ENCODE measurements around the gene SNX8.
"Not testable (repeated sequence)": the region's sequence is repeated elsewhere in the genome, so short reads cannot be mapped to it uniquely, and the experiment has no call there.

Gene SNX8

GRCh38 chr7:2326951-2327350, 12.7 kb upstream of the SNX8 start:
- DNase-seq = no peak

- DNase-seq = no peak
Observed at GRCh38 chr7:2325162-2325561, 10.9 kb upstream of the SNX8 start.

- no peak for DNase-seq
Observed at GRCh38 chr7:2321020-2321419, 6.8 kb upstream of the SNX8 start.

GRCh38 chr7:2317556-2318293, 3.5 kb upstream of the SNX8 start:
- DNase-seq = no peak

- DNase-seq = no peak
Observed at GRCh38 chr7:2316578-2316977, 2.3 kb upstream of the SNX8 start.

- no peak for DNase-seq
Observed at GRCh38 chr7:2315787-2316186, 1.5 kb upstream of the SNX8 start.

- DNase-seq = not testable (repeated sequence)
Observed at GRCh38 chr7:2314956-2315530, 802 bp upstream of the SNX8 start.

- no peak for DNase-seq
Observed at GRCh38 chr7:2313450-2314208, 612 bp downstream of the SNX8 start.

- no peak for DNase-seq
Observed at GRCh38 chr7:2312267-2312929, 1.8 kb downstream of the SNX8 start.

- no peak for DNase-seq
Observed at GRCh38 chr7:2309889-2310331, 4.3 kb downstream of the SNX8 start.

- DNase-seq = no peak
Observed at GRCh38 chr7:2307690-2308107, 6.5 kb downstream of the SNX8 start.

- no peak for DNase-seq
Observed at GRCh38 chr7:2306688-2307087, 7.6 kb downstream of the SNX8 start.

- not testable (repeated sequence) for DNase-seq
Observed at GRCh38 chr7:2305258-2305657, 9.0 kb downstream of the SNX8 start.

- DNase-seq = not testable (repeated sequence)
Observed at GRCh38 chr7:2303520-2303919, 10.7 kb downstream of the SNX8 start.

GRCh38 chr7:2302743-2303397, 11.4 kb downstream of the SNX8 start:
- not testable (repeated sequence) for DNase-seq

GRCh38 chr7:2301511-2301863, 12.8 kb downstream of the SNX8 start:
- no peak for DNase-seq

- no peak for DNase-seq
Observed at GRCh38 chr7:2299870-2300512, 14.2 kb downstream of the SNX8 start.

- DNase-seq = no peak
Observed at GRCh38 chr7:2299131-2299829, 15.0 kb downstream of the SNX8 start.

GRCh38 chr7:2296832-2297231, 17.4 kb downstream of the SNX8 start:
- no peak for DNase-seq

GRCh38 chr7:2295936-2296620, 18.2 kb downstream of the SNX8 start:
- no peak for DNase-seq

- DNase-seq = no peak
Observed at GRCh38 chr7:2290877-2291276, 23.4 kb downstream of the SNX8 start.
